Measurements from ENCODE around the gene MEPE.

MEPE gene, protein sequence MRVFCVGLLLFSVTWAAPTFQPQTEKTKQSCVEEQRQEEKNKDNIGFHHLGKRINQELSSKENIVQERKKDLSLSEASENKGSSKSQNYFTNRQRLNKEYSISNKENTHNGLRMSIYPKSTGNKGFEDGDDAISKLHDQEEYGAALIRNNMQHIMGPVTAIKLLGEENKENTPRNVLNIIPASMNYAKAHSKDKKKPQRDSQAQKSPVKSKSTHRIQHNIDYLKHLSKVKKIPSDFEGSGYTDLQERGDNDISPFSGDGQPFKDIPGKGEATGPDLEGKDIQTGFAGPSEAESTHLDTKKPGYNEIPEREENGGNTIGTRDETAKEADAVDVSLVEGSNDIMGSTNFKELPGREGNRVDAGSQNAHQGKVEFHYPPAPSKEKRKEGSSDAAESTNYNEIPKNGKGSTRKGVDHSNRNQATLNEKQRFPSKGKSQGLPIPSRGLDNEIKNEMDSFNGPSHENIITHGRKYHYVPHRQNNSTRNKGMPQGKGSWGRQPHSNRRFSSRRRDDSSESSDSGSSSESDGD

DNA sequence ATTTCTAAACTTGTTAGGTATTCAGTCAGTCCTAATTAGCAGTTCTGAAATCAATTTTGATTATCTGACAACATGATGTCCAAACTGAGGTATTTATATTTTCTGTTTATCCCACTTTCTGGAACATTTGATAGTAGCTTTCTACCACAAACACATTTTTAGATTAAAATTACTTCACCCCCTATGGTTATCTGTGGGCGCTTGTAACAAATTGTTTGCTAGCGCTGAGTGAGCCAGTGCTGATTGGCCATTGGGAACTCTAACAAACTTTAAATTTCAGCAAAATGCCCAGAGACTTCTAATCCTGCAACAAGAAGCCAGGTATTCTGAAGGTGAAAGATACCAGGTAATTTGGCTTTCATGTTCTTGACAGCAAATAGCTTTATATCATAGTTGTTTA is at the start of gene MEPE:
MEPE (plus strand) TSS at position 301 of the 400 bp plus-strand sequence. CDS start 1,746 bp downstream, outside the sequence.
- no peak for DNase-seq (ENCODE audit: low read depth)
- TF ChIP-seq, protein P1, sequence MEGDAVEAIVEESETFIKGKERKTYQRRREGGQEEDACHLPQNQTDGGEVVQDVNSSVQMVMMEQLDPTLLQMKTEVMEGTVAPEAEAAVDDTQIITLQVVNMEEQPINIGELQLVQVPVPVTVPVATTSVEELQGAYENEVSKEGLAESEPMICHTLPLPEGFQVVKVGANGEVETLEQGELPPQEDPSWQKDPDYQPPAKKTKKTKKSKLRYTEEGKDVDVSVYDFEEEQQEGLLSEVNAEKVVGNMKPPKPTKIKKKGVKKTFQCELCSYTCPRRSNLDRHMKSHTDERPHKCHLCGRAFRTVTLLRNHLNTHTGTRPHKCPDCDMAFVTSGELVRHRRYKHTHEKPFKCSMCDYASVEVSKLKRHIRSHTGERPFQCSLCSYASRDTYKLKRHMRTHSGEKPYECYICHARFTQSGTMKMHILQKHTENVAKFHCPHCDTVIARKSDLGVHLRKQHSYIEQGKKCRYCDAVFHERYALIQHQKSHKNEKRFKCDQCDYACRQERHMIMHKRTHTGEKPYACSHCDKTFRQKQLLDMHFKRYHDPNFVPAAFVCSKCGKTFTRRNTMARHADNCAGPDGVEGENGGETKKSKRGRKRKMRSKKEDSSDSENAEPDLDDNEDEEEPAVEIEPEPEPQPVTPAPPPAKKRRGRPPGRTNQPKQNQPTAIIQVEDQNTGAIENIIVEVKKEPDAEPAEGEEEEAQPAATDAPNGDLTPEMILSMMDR (IDR thresholded peaks at IDR 0.05; ENCODE audit: control insufficient read depth, extremely low read depth, insufficient read depth), result no peak
- H3K4me3 ChIP-seq (ENCODE audit: low read depth, low read length), result no peak within 1 kb of the TSS

DNA sequence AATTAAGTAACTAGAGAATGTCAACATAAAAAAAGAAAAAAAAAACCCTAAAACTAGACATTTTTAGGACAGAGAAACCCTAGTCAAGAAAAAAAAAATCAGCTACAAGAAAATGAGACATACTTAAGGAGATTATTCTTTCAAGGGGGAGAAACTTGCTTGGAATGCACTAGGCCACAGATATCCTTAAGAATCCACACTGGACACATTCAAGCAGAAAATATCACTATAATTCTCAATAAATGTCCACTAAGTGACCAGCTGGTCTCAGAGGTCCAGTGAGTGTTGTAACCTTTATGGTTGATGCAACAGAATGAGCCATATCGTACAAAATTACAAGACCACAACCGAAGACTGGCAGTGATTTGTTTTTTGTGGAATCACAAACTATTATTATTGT is 49.0 kb upstream of the MEPE start:
- H3K4me3 ChIP-seq (ENCODE audit: low read depth, low read length), result no peak overlapping the region
- TF ChIP-seq, protein P1 (IDR thresholded peaks at IDR 0.05; ENCODE audit: control insufficient read depth, extremely low read depth, insufficient read depth), result no peak
- DNase-seq (ENCODE audit: low read depth), result no peak

DNA sequence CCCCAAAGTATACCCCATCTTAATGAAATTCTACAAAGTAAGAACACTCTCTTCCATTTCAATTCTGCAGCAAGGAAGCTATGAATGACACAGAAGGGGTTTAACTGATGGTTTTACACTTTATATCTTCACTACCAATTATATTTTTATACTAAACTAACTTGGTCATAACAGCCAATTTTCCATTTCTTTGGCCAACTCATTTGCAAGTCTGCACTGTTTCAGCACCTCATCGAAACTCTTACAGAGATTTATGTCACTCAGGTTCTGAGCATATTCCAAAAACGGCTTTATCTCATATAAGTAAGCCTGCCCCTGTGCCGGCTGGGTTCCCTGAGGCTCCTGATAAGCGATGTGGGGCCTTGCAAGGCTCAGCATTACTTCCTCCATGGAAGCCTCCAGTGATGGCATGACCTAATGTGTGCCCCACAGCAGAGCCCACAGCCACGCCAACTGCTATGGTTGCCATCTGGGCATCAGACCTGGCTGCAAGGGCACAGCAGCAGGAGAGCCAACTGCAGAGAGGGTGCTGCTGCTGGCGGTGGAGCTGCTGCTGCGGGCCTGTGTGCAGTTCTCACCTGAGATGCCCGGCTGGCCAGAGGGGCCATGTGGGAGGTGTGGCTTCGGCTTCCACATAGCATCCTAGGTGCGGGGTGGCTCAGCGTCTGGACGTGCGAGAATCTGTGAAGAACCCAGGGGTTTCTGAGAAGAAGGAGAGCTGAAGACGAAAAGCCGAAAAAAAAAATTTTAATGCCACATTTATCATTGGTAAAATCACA is 46.8 kb upstream of the MEPE start:
- TF ChIP-seq, protein P1 (IDR thresholded peaks at IDR 0.05; ENCODE audit: control insufficient read depth, extremely low read depth, insufficient read depth), result no peak
- no peak for DNase-seq (ENCODE audit: low read depth)
- H3K4me3 ChIP-seq (ENCODE audit: low read depth, low read length), result no peak overlapping the region

DNA sequence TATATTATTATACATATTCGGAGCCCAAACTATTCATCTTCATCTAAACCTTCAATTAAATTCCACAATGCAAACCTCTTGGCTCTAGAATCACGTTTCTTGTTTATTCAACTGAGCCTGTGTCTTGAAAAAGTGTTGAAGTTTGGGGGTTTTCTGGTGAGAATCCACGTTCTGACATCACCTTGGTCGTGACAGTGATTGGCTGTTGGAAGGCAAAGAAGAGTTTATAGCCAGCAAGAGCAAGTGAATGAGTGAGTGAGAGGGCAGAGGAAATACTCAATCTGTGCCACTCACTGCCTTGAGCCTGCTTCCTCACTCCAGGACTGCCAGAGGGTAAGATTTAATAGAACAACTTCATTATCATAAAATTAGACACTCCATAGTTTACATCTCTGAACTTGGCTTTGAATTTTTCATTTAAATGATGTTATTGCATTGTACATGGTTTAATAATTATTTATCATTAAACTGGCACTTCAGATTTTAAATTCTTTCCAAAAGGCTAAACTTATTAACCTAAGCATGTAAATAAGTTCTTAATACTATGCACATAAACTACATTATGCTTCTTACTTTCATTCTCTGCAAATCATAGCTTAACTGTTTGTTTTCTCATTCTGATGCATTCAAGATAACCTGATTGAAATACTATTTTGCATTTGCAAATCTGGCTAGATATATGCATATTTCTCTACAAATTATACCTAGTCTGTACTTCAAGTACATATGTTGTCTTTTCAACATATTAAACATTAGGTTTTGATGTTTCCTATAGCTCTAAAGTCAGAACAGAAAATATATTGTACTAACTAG is 33.3 kb upstream of the MEPE start, which contains the start of gene IBSP:
IBSP (plus strand) TSS at position 254 of the 813 bp plus-strand sequence. CDS start 2,808 bp downstream, outside the sequence.
- no peak within 1 kb of the TSS for H3K4me3 ChIP-seq (ENCODE audit: low read depth, low read length)
- TF ChIP-seq, protein P1 (IDR thresholded peaks at IDR 0.05; ENCODE audit: control insufficient read depth, extremely low read depth, insufficient read depth), result no peak
- DNase-seq (ENCODE audit: low read depth), result no peak

DNA sequence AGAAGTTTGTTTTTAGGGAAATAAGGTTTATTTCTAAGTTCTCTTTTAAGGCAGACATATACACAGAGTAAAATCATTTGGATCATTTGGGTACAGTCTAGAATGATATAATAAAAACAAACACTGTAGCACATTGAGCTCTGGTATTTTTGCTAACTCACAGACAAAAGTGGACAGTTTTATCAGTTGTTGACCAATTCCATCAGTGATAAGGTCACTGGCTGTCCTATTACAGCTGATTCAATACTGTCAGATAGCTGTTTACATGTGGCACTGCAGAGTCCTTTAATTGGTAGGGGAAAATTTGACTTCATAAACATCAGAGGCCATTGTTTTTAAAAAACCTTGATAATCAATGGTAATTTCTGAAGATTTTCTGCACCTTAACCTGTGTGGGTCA is 29.9 kb upstream of the MEPE start:
- TF ChIP-seq, protein P1 (IDR thresholded peaks at IDR 0.05; ENCODE audit: control insufficient read depth, extremely low read depth, insufficient read depth), result no peak
- peak; percentile 56 for DNase-seq (ENCODE audit: low read depth)
- H3K4me3 ChIP-seq (ENCODE audit: low read depth, low read length), result no peak overlapping the region

DNA sequence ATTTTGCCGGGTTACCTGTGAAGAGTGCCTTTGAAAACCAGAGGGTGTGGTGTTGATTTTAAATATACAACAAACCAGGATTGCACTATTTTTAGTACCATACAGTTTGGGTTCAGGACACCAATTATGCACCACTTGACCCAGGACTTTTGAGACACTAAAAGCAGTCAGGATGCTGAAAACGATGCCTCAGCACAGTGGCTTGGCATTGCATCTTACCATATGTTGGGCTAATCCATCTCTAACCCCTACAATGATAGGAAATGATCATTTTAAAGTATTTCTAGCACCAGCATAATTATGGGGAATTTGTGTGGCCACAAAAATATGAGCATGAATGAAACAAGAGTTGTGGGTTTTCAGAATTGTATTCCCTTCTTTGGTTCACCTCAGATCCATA is 29.3 kb upstream of the MEPE start:
- H3K4me3 ChIP-seq (ENCODE audit: low read depth, low read length), result no peak overlapping the region
- DNase-seq (ENCODE audit: low read depth), result no peak
- TF ChIP-seq, protein P1 (IDR thresholded peaks at IDR 0.05; ENCODE audit: control insufficient read depth, extremely low read depth, insufficient read depth), result no peak

Data from LNCaP clone FGC (cell line).